SK-N-SH (cell line): Measurements from ENCODE around the gene EFEMP2. TPM values are rescaled to one million over a fixed set of nuclear protein-coding genes. Genes with fewer than 3 reads are reported as not detected.

ENCODE experiments used
- CTCF ChIA-PET: fragments of 300-600, 350-600 bp; formaldehyde crosslinking; extraction: SDS; loops from one replicate; lab custom pipeline; 2021; lab: Yijun Ruan, JAX
- POLR2A ChIA-PET: fragments of 350-600 bp; sonication (Branson Sonifier 250); formaldehyde crosslinking; extraction: SDS; loops from one replicate; lab custom pipeline; 2020; ENCODE audit warnings: antibody characterized with exemption, inconsistent platforms; lab: Yijun Ruan, JAX
- DNase-seq: peaks from one replicate; pipeline ENCODE4 v3.0.0; 2012
- H2AFZ ChIP-seq: fragments of 200-600 bp; sonication (generic); 2 replicates; pipeline ENCODE4 v1.8.1; 2016; ENCODE audit warnings: antibody characterized with exemption, mild to moderate bottlenecking, low read depth
- H3F3A ChIP-seq: fragments of 200-600 bp; sonication (generic); replicated peaks from 2 replicates; pipeline ENCODE3; 2016; ENCODE audit warnings: antibody characterized with exemption, mild to moderate bottlenecking; ENCODE audit not compliant: insufficient read depth
- H3K27ac ChIP-seq, 2 experiments: fragments of 200-500 bp in 1 of 2; fragments of 200-600 bp in 1 of 2; sonication (Bioruptor generic) in 1 of 2; sonication (generic), shearing (Covaris generic) in 1 of 2; 2 replicates each; pipeline versions ENCODE4 v1.5.1 to v1.6.1; 2014 to 2016; ENCODE audit warnings: low read depth in 2 of 2, inconsistent platforms in 1 of 2, low read length in 1 of 2, mild to moderate bottlenecking in 1 of 2, mixed read lengths in 1 of 2
- H3K27me3 ChIP-seq: fragments of 200-600 bp; sonication (generic), shearing (Covaris generic); 2 replicates; pipeline ENCODE4 v1.6.1; 2016; ENCODE audit warnings: mixed run types; ENCODE audit not compliant: insufficient read depth
- H3K36me3 ChIP-seq, 2 experiments: fragments of 200-500 bp in 1 of 2; fragments of 200-600 bp in 1 of 2; sonication (Bioruptor generic) in 1 of 2; sonication (generic) in 1 of 2; replicated peaks in 1 of 2; 2 replicates each; pipeline versions ENCODE3 to v1.5.1; 2014 to 2016; ENCODE audit warnings: low read length in 1 of 2, mild to moderate bottlenecking in 1 of 2; ENCODE audit not compliant: insufficient read depth in 2 of 2, control insufficient read depth in 1 of 2
- H3K4me1 ChIP-seq, 2 experiments: fragments of 200-500 bp in 1 of 2; fragments of 200-600 bp in 1 of 2; sonication (Bioruptor generic) in 1 of 2; sonication (generic), shearing (Covaris generic) in 1 of 2; 2 replicates each; pipeline versions ENCODE4 v1.5.1 to v1.6.1; 2014 to 2016; ENCODE audit warnings: low read depth in 1 of 2, low read length in 1 of 2, mixed run types in 1 of 2; ENCODE audit not compliant: insufficient read depth in 2 of 2, control insufficient read depth in 1 of 2
- H3K4me2 ChIP-seq: fragments of 200-600 bp; sonication (generic), shearing (Covaris generic); 2 replicates; pipeline ENCODE4 v1.6.1; 2017; ENCODE audit warnings: mixed run types
- H3K4me3 ChIP-seq, 2 experiments: fragments of 200-500 bp in 1 of 2; fragments of 200-600 bp in 1 of 2; sonication (Bioruptor generic) in 1 of 2; sonication (generic), shearing (Covaris generic) in 1 of 2; 2 replicates each; pipeline versions ENCODE4 v1.5.1 to v1.8.1; 2014 to 2016; ENCODE audit warnings: low read depth in 2 of 2, inconsistent platforms in 1 of 2, low read length in 1 of 2, mild to moderate bottlenecking in 1 of 2, mixed read lengths in 1 of 2, moderate library complexity in 1 of 2
- H3K79me2 ChIP-seq: fragments of 200-600 bp; sonication (generic); 2 replicates; pipeline ENCODE4 v1.8.1; 2017; ENCODE audit warnings: mild to moderate bottlenecking; ENCODE audit not compliant: insufficient read depth
- H3K9ac ChIP-seq: fragments of 200-600 bp; sonication (generic); 2 replicates; pipeline ENCODE4 v1.6.1; 2017; ENCODE audit warnings: mixed run types
- H3K9me2 ChIP-seq: fragments of 200-600 bp; sonication (generic); 2 replicates; pipeline ENCODE4 v1.6.1; 2017; ENCODE audit warnings: mixed run types
- H3K9me3 ChIP-seq: fragments of 200-600 bp; sonication (generic); 2 replicates; pipeline ENCODE4 v1.6.1; 2017; ENCODE audit warnings: mixed run types, mild to moderate bottlenecking, moderate library complexity
- H4K20me1 ChIP-seq: fragments of 200-600 bp; sonication (generic); 2 replicates; pipeline ENCODE4 v1.6.1; 2017; ENCODE audit warnings: mild to moderate bottlenecking, mixed run types; ENCODE audit not compliant: insufficient read depth
- ELF1 ChIP-seq: IDR thresholded peaks from 2 replicates; pipeline ENCODE4 v1.4.0; 2012
- GABPA ChIP-seq: IDR thresholded peaks from 2 replicates; pipeline ENCODE4 v1.4.0; 2012; ENCODE audit warnings: low read depth, mild to moderate bottlenecking
- JUND ChIP-seq: IDR thresholded peaks from 2 replicates; pipeline ENCODE4 v1.4.0; 2012
- MEF2A ChIP-seq: IDR thresholded peaks from 2 replicates; pipeline ENCODE4 v1.4.0; 2012; ENCODE audit warnings: low read depth, borderline replicate concordance
- MXI1 ChIP-seq: IDR thresholded peaks from 2 replicates; pipeline ENCODE4 v1.6.1; 2012; ENCODE audit warnings: mild to moderate bottlenecking, low read depth, low read length, improper control_type of control experiment
- RAD21 ChIP-seq: IDR thresholded peaks from 2 replicates; pipeline ENCODE4 v1.6.1; 2012; ENCODE audit warnings: mild to moderate bottlenecking, low read length
- RFX5 ChIP-seq: IDR thresholded peaks from 2 replicates; pipeline ENCODE4 v1.6.1; 2012; ENCODE audit warnings: mild to moderate bottlenecking, improper control_type of control experiment, low read length
- YY1 ChIP-seq: IDR thresholded peaks from 2 replicates; pipeline ENCODE4 v1.4.0; 2012; ENCODE audit warnings: low read depth, mild to moderate bottlenecking
- WGBS: methylation state at CpG from one replicate; pipeline ENCODE4 v1.1.6; 2017; ENCODE audit warnings: low lambda C conversion rate; 5-methylcytosine and 5-hydroxymethylcytosine counted together
- polyA plus RNA-seq, 3 experiments: library from polyadenylated mRNA; depleted of rRNA; stranded (reverse); fragments of >200 nt; gene quantifications; 2 replicates each; pipeline ENCODE4 v1.2.3, GENCODE V29; 2012
- TF ChIP-seq, protein P1 (sequence below): fragments of 150-350 bp; IDR thresholded peaks from 2 replicates; pipeline ENCODE4 v1.6.1; 2016; ENCODE audit warnings: mild to moderate bottlenecking, low read depth, low read length
- TF ChIP-seq, protein P2 (sequence below): IDR thresholded peaks from 2 replicates; pipeline ENCODE4 v1.4.0; 2012; ENCODE audit warnings: low read depth
- TF ChIP-seq, protein P3 (sequence below): fragments of 200-600 bp; sonication (generic); IDR thresholded peaks from 2 replicates; pipeline ENCODE4 v1.6.1; 2017; ENCODE audit warnings: antibody characterized with exemption, mild to moderate bottlenecking, moderate library complexity

EFEMP2 gene
- polyA plus RNA-seq, 1 of the 3 experiments (the other 2 are of a cell fraction) = 203 TPM

DNA sequence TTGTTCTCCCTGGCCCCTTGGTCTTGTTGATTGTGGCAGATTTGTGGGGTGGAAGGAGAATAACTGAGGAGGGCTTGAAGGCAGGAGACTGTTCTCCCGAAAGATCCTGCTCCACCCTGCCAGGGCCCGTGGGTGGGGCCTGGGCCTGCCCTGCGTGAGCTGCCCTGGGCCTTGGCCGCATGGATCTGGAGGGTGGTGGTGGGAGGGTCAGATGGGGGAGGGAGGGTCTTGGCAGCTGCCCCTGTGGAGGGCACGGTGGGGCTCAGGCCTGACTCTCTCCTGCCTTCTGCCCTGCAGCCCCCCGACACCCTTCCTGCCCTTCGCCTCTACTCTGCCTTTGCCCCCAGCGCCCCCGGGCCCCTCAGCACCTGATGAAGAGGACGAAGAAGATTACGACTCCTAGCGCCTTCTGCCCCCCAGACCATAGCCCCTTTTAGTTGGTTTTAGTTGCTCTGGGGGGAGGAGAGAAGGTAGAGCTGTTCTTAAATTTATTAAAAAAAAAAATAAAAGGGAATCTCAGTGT is 48.5 kb upstream of the EFEMP2 start:
- POLR2A ChIA-PET = no interaction called here

DNA sequence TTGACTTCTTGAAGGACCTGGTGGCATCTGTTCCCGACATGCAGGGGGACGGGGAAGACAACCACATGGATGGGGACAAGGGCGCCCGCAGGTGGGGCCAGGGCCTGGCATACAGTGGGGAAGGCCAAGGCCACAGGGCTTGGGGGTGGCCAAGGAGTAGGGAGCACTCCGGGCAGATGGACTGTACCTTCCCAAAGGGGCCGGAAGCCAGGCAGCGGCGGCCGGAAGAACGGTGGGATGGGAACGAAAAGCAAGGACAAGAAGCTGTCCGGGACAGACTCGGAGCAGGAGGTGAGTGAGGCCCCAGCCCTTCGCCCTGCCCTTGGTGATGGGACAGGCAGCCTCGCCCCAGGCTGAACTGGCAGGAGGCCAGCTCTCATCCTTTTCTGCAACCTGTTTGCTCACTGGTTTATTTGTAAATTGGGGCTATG is 47.8 kb upstream of the EFEMP2 start:
- Histone ChIP-seq H3K4me1 (peaks cover 34 to 36% of the 10 kb centered on the region in 2 experiments; a peak in 3 of 4 replicates), H3K79me2 (peaks cover 58% of the 10 kb centered on the region), H3K9me3 (no peaks in the 10 kb centered on the region), H3K9ac (peak overlapping the region; percentile 74), H3K36me3 (peaks cover 12 to 24% of the 10 kb centered on the region in 2 experiments), H3K9me2 (no peaks in the 10 kb centered on the region), H3K4me3 (peak overlapping the region; percentile 61 to 92), H3K27me3 (no peaks in the 10 kb centered on the region), H3K4me2 (peak overlapping the region; percentile 99), H3F3A (peaks cover 37% of the 10 kb centered on the region), H4K20me1 (0 out of 2 replicates have a peak, but pooled peaks cover 4% of the 10 kb centered on the region), H2AFZ (no peak overlapping the region), H3K27ac (peak overlapping the region in 1 of 2 experiments; percentile 68; a peak in 3 of 4 replicates)
- POLR2A ChIA-PET = interaction anchor here (0.9 kb wide), 1 partner anchor 30 kb away, joined by 3 read pairs; the partner anchor contains the start of gene CCDC85B
- DNase-seq = no peak
- no peak for TF ChIP-seq JUND
- TF ChIP-seq, protein P1, sequence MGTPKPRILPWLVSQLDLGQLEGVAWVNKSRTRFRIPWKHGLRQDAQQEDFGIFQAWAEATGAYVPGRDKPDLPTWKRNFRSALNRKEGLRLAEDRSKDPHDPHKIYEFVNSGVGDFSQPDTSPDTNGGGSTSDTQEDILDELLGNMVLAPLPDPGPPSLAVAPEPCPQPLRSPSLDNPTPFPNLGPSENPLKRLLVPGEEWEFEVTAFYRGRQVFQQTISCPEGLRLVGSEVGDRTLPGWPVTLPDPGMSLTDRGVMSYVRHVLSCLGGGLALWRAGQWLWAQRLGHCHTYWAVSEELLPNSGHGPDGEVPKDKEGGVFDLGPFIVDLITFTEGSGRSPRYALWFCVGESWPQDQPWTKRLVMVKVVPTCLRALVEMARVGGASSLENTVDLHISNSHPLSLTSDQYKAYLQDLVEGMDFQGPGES = no peak
- no peak for TF ChIP-seq MEF2A
- peak; percentile 43; the same call in 1 of the 2 replicates for TF ChIP-seq GABPA
- peak; percentile 34; the same call in 1 of the 2 replicates for TF ChIP-seq MXI1
- TF ChIP-seq, protein P2, sequence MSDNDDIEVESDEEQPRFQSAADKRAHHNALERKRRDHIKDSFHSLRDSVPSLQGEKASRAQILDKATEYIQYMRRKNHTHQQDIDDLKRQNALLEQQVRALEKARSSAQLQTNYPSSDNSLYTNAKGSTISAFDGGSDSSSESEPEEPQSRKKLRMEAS = 0 out of 2 replicates have a peak, but pooled peaks have one; percentile 18
- no peak for TF ChIP-seq RFX5
- CTCF ChIA-PET = interaction anchor here (0.9 to 5.5 kb wide), 4 partner anchors 12 to 36 kb away, joined by 3 to 22 read pairs (median 12); partner anchors contain the start of genes CCDC85B and FIBP
- 45% methylated on average over 15 of the region's 15 CpGs for WGBS

More for the DNA sequence above, 48.5 kb upstream of the EFEMP2 start:
- H2AFZ ChIP-seq = no peak overlapping the region
- no peaks in the 10 kb centered on the region for H3K9me2 ChIP-seq
- H3K27me3 ChIP-seq = no peaks in the 10 kb centered on the region
- peaks cover 29 to 32% of the 10 kb centered on the region in 2 experiments; a peak in 3 of 4 replicates for H3K4me1 ChIP-seq
- H3K36me3 ChIP-seq = peaks cover 12 to 25% of the 10 kb centered on the region in 2 experiments
- peaks cover 56% of the 10 kb centered on the region for H3K79me2 ChIP-seq
- TF ChIP-seq YY1 = no peak
- no peak for TF ChIP-seq RAD21
- no peak for TF ChIP-seq ELF1
- TF ChIP-seq, protein P2 = no peak
- TF ChIP-seq, protein P3, sequence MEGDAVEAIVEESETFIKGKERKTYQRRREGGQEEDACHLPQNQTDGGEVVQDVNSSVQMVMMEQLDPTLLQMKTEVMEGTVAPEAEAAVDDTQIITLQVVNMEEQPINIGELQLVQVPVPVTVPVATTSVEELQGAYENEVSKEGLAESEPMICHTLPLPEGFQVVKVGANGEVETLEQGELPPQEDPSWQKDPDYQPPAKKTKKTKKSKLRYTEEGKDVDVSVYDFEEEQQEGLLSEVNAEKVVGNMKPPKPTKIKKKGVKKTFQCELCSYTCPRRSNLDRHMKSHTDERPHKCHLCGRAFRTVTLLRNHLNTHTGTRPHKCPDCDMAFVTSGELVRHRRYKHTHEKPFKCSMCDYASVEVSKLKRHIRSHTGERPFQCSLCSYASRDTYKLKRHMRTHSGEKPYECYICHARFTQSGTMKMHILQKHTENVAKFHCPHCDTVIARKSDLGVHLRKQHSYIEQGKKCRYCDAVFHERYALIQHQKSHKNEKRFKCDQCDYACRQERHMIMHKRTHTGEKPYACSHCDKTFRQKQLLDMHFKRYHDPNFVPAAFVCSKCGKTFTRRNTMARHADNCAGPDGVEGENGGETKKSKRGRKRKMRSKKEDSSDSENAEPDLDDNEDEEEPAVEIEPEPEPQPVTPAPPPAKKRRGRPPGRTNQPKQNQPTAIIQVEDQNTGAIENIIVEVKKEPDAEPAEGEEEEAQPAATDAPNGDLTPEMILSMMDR = no peak
- TF ChIP-seq, protein P1 = no peak
- TF ChIP-seq, all 33 proteins: peak for 0
- H3F3A ChIP-seq = peaks cover 40% of the 10 kb centered on the region
- H3K27ac ChIP-seq = no peak overlapping the region
- 94% methylated on average over 12 of the region's 12 CpGs for WGBS
- DNase-seq = no peak
- H3K4me2 ChIP-seq = peak overlapping the region; percentile 99
- H4K20me1 ChIP-seq = 0 out of 2 replicates have a peak, but pooled peaks cover 4% of the 10 kb centered on the region
- no peaks in the 10 kb centered on the region for H3K9me3 ChIP-seq
- H3K9ac ChIP-seq = peak overlapping the region; percentile 74; the same call in 1 of the 2 replicates
- peak overlapping the region; percentile 61 to 92; a peak in 3 of 4 replicates for H3K4me3 ChIP-seq
- CTCF ChIA-PET = interaction anchor here (0.9 to 5.5 kb wide), 4 partner anchors 12 to 36 kb away, joined by 3 to 22 read pairs (median 12); partner anchors contain the start of genes CCDC85B and FIBP
